Measurements from ENCODE around the gene KRTAP5-3. TPM values are rescaled to one million over a fixed set of nuclear protein-coding genes. Genes with fewer than 3 reads are reported as not detected.
A peak's percentile ranks its signal among the peaks of the same experiment; 100 is the strongest.

The KRTAP5-3 gene
- total RNA-seq, 1 donor from 2014 or later = not detected

GRCh38 chr11:1573077-1573902 lies 35.0 kb downstream of the KRTAP5-3 start:
- Mint-ChIP-seq H3K27me3 (ENCODE audit: low read depth) (peaks cover 33% of the 10 kb centered on the region), H3K4me3 (peak overlapping the region; percentile 51), H3K4me1 (no peaks in the 10 kb centered on the region), H3K9me3 (peaks cover 3% of the 10 kb centered on the region), H3K36me3 (no peaks in the 10 kb centered on the region), H3K27ac (no peak overlapping the region)
- no peak for TF ChIP-seq CTCF (IDR thresholded peaks at IDR 0.05; ENCODE audit: unreplicated experiment)
- DNase-seq (ENCODE audit: low spot score in 2 of 2, unreplicated experiment in 2 of 2) = no peak

- Mint-ChIP-seq H3K9me3 (no peaks in the 10 kb centered on the region), H3K4me3 (peak within 1 kb of the TSS; percentile 59), H3K27me3 (ENCODE audit: low read depth) (peaks cover 33% of the 10 kb centered on the region), H3K36me3 (no peaks in the 10 kb centered on the region), H3K27ac (no peak within 1 kb of the TSS), H3K4me1 (no peaks in the 10 kb centered on the region)
- no peak for TF ChIP-seq CTCF (IDR thresholded peaks at IDR 0.05; ENCODE audit: unreplicated experiment)
- DNase-seq (ENCODE audit: low spot score in 2 of 2, unreplicated experiment in 2 of 2) = peak; percentile 87 to 94
Observed at GRCh38 chr11:1572197-1573076, 35.8 kb downstream of the KRTAP5-3 start, which contains the start of gene DUSP8. TSS of gene DUSP8 (minus strand) at chr11:1572271. CDS start at chr11:1565826, 6,445 bp downstream.

GRCh38 chr11:1571760-1572196 lies 36.5 kb downstream of the KRTAP5-3 start:
- no peak for TF ChIP-seq CTCF (IDR thresholded peaks at IDR 0.05; ENCODE audit: unreplicated experiment)
- no peak overlapping the region for H3K27ac Mint-ChIP-seq
- no peaks in the 10 kb centered on the region for H3K9me3 Mint-ChIP-seq
- no peak for DNase-seq (ENCODE audit: low spot score in 2 of 2, unreplicated experiment in 2 of 2)
- H3K36me3 Mint-ChIP-seq = no peaks in the 10 kb centered on the region
- peaks cover 32% of the 10 kb centered on the region for H3K27me3 Mint-ChIP-seq (ENCODE audit: low read depth)
- no peak overlapping the region for H3K4me3 Mint-ChIP-seq
- no peaks in the 10 kb centered on the region for H3K4me1 Mint-ChIP-seq

- Mint-ChIP-seq H3K27ac (peak overlapping the region; percentile 4), H3K9me3 (no peaks in the 10 kb centered on the region), H3K36me3 (no peaks in the 10 kb centered on the region), H3K4me3 (peak overlapping the region; percentile 59), H3K4me1 (no peaks in the 10 kb centered on the region), H3K27me3 (ENCODE audit: low read depth) (peaks cover 28% of the 10 kb centered on the region)
- no peak for TF ChIP-seq CTCF (IDR thresholded peaks at IDR 0.05; ENCODE audit: unreplicated experiment)
- DNase-seq (ENCODE audit: low spot score in 2 of 2, unreplicated experiment in 2 of 2) = no peak
Observed at GRCh38 chr11:1570896-1571759, 37.1 kb downstream of the KRTAP5-3 start.

GRCh38 chr11:1570531-1570895 lies 37.8 kb downstream of the KRTAP5-3 start:
- DNase-seq (ENCODE audit: low spot score in 2 of 2, unreplicated experiment in 2 of 2) = no peak
- Mint-ChIP-seq H3K9me3 (no peaks in the 10 kb centered on the region), H3K4me3 (peak overlapping the region; percentile 59), H3K4me1 (no peaks in the 10 kb centered on the region), H3K36me3 (no peaks in the 10 kb centered on the region), H3K27me3 (ENCODE audit: low read depth) (peaks cover 23% of the 10 kb centered on the region), H3K27ac (peak overlapping the region; percentile 4)
- no peak for TF ChIP-seq CTCF (IDR thresholded peaks at IDR 0.05; ENCODE audit: unreplicated experiment)
